GM21723 (cell line): Measurements from ENCODE around the gene TMEM129.

ENCODE experiments used
- ATAC-seq: cut with Tn5 transposase; IDR thresholded peaks from one replicate; pipeline ENCODE4 v1.9.1; 2021; ENCODE audit warnings: mild to moderate bottlenecking, moderate library complexity; ENCODE audit not compliant: unreplicated experiment

Gene TMEM129

GRCh38 chr4:1721003-1721665, at the start of gene TMEM129, which contains the start of gene TACC3:
TMEM129 (minus strand) TSS chr4:1721323; CDS start chr4:1720837, 486 bp downstream.
TACC3 (plus strand) TSS chr4:1721521; CDS start chr4:1723422, 1,901 bp downstream.
- ATAC-seq: peak; percentile 75

- ATAC-seq: no peak
Measured at GRCh38 chr4:1770791-1771231, 49.7 kb upstream of the TMEM129 start.

GRCh38 chr4:1770245-1770644, 49.1 kb upstream of the TMEM129 start:
- no peak for ATAC-seq

- ATAC-seq: no peak
Measured at GRCh38 chr4:1769692-1770091, 48.6 kb upstream of the TMEM129 start.

- ATAC-seq: no peak
Measured at GRCh38 chr4:1768367-1769034, 47.4 kb upstream of the TMEM129 start.

GRCh38 chr4:1767770-1768366, 46.7 kb upstream of the TMEM129 start:
- no peak for ATAC-seq

GRCh38 chr4:1767061-1767769, 46.1 kb upstream of the TMEM129 start:
- ATAC-seq: no peak

- ATAC-seq: no peak
Measured at GRCh38 chr4:1766106-1767060, 45.3 kb upstream of the TMEM129 start.

GRCh38 chr4:1765409-1766072, 44.4 kb upstream of the TMEM129 start:
- ATAC-seq: no peak

GRCh38 chr4:1764670-1765069, 43.5 kb upstream of the TMEM129 start:
- ATAC-seq: no peak

- ATAC-seq: no peak
Measured at GRCh38 chr4:1763550-1764080, 42.5 kb upstream of the TMEM129 start.

- ATAC-seq: no peak
Measured at GRCh38 chr4:1763070-1763549, 42.0 kb upstream of the TMEM129 start.

GRCh38 chr4:1762264-1763010, 41.3 kb upstream of the TMEM129 start:
- no peak for ATAC-seq

GRCh38 chr4:1761130-1761689, 40.1 kb upstream of the TMEM129 start:
- no peak for ATAC-seq

GRCh38 chr4:1760521-1761071, 39.5 kb upstream of the TMEM129 start:
- no peak for ATAC-seq

GRCh38 chr4:1759818-1760223, 38.7 kb upstream of the TMEM129 start:
- no peak for ATAC-seq

- no peak for ATAC-seq
Measured at GRCh38 chr4:1759170-1759817, 38.2 kb upstream of the TMEM129 start.
